ENCODE results near the gene PDCD6IP.
"Not testable (repeated sequence)": the region's sequence is repeated elsewhere in the genome, so short reads cannot be mapped to it uniquely, and the experiment has no call there.

The PDCD6IP gene

GRCh38 chr3:33795856-33796536 is 2.4 kb upstream of the PDCD6IP start:
- no peak for DNase-seq

DNA sequence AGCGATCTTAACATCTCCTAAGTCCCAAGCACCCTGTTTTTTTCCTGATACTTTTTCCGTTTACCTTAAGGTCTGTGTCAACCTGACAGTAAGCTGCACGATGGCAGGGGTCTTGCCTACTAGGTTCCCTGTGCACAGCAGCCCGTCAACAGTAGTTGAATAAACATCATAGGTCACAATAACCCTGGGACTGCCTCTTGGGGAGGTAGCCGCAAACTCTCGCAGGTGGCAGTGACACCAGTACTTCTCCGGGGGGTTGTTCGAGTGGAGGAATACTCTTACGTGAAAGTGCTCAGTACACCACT is 365 bp upstream of the PDCD6IP start:
- DNase-seq, result no peak

DNA sequence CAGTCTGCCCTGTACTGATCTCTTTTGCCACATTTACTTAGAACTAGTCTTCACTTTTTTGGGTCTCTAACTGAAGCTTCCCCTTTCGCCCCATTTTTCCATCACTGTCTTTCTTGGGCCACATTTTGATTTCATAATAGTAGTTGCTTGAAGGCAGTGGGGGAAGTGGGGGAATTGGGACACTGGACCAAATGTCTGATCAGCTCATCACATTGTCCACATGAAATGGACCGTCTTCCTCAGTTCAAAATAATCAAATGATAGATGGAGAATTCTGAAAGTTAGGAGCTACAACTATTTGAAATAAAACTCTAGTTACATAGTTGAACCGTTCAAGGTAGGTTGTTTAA is 747 bp downstream of the PDCD6IP start:
- no peak for DNase-seq

- DNase-seq, result no peak
These were observed 4.8 kb downstream of the PDCD6IP start for GRCh38 chr3:33803252-33803651.

DNA sequence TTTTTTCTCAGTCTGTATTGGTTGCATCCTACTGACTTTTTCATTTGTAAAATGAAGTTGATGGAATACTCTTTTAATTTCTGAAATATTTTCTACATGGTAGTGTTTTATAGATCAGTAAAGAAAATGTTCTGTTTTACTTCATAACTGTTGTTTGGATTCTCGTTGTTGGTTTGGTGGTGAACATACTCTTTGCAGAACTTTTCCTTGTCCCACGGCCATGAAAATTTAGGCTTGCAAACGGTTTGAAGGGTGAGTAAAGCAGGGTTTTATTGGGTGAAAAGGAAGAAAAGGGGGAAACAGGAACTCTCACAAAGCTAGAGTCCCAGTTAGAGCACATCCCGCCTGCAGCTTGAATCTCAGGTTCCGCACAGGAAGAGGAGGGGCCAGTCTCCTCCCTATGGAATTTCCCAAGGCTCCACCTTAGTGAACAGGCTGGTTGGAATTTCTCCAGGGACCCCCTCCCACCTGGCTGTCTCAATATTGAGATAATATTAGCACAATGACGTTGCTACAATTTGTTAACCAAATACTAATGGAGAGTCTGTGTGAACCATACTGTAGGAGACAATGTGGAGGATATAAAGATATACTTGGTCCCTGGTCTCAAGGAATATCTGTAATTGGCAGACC is 5.6 kb downstream of the PDCD6IP start:
- no peak for DNase-seq

DNA sequence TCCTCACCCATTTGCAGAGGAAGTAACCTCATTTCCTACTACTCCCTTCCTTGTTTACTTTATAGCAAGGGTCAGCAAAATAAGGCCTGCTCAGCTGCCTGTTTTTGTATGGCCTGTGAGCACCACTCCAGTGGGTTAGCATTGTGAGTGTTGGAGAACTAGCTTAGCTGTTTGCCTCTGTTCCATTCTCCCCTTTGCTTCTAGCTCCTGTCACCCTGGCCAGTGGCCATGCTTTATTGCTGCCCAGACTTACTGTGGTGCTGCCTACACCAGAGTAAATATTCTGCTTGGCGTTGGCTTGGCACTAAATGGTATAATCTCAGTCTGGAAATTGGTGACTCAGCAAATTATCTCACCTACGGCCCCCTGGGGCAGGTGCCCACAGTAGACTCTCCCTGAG is 8.8 kb downstream of the PDCD6IP start:
- peak in 1 of 2 experiments; percentile 9 for DNase-seq

DNA sequence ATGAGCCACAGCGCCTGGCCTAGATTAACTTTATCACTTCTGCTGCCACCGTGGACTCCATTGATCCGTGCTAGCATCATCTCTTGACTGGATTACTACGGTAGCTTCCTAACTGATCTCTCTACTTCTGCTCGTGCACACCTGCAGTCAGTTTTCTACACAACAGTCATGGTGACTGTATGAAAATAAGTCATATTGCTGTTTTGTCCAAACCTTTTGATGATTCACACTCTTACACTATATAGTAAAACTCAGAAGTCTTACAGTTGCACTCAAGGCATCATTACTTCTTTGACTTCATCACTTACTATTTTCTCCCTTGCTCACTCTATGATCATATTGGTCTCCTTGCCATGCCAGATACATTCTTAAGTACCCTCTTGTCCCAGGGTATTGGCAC is 10.1 kb downstream of the PDCD6IP start:
- DNase-seq, result no peak

DNA sequence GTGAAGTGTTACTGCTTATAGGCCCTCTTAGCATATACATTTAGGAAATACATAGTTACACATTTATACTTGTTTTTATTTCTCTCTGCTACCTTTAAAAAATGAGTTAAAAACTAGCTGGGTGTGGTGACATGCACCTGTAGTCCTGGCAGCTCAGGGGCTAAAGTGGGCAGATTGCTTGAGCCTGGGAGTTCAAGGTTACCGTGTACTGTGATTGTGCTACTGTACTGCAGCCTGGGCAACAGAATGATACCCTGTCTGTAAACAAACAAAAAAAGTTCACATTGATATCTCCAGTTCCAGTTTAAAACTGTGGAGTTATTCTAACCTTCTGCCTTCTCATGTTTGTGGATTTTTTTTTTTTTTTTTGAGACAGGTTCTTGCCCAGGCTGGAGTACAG is 12.1 kb downstream of the PDCD6IP start:
- no peak for DNase-seq

- DNase-seq, result no peak
These were observed 23.6 kb downstream of the PDCD6IP start for GRCh38 chr3:33821989-33822388.

DNA sequence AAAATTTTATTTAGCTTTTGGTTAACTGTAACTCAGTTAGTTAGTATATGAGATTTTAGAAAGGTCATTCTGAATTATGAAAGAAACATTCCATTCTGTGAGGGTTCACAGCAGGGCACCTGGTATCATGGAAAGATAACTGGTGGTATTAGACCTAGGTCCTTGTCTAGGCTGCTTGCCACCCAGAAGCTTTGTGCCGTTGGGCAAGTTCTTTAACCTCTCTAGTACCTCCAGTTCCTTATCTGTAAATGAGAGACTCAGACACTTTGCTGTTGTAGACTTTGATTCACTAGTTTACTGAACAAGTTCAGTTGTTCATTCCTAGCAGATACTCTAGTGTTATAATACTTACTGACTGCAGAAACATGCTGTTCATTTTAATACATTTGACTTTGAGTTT is 25.4 kb downstream of the PDCD6IP start:
- DNase-seq, result no peak

GRCh38 chr3:33825111-33825510 is 26.7 kb downstream of the PDCD6IP start:
- no peak for DNase-seq

- DNase-seq, result no peak
These were observed 27.8 kb downstream of the PDCD6IP start for GRCh38 chr3:33826206-33826605.

DNA sequence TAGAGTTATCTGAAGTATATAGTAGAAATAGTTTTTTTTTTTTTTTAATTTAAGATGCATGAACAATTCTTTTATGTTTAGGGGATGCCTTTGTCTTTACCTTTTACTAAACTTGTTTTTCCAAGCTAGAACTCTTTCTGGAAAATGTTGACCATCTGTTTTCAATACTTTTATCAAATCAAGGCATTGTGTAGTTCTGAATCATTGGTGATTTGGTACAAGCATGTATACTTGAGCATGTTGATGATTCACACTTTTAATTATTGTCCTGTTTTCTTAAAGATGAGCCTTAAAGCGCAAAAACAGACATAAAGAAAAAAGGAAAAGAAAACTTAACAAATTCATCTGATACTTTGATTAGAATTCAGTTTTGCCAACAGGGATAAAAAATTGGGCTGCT is 28.3 kb downstream of the PDCD6IP start:
- DNase-seq, result no peak

DNA sequence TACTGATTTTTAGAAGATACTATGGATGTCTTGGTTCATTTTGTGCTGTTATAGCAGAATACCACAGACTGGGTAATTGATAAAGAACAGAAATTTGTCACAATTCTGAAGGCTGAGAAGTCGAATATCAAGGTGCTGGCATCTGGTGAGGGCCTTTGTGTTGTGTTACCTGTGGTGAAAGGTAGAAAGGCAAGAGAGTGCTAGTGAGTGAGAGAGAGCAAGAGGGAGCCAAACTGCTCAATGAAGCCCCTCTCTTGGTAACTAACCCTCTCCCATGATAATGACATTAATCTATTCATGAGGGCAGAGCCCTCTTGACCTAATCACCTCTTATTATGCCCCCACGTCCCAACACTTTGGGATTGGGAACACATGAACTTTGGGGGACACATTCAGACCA is 31.3 kb downstream of the PDCD6IP start:
- DNase-seq, result no peak

DNA sequence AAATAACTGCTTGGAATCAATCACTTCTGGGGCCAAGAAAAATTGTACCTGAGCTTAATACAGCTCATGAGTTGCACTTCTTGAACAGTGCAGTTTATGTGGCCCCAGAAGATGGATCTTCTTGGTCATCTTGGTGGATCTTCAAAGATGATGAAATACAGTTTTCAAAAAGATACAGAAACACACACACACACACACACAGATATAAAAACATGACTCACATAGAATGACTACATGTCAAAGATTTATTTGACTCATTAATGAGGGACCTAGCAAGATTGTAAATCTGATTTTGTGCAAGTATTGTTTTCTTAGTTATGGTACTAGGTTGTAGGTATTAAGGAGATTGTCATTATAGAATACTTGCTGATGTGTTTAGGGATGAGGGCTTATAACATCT is 32.6 kb downstream of the PDCD6IP start:
- no peak for DNase-seq

DNA sequence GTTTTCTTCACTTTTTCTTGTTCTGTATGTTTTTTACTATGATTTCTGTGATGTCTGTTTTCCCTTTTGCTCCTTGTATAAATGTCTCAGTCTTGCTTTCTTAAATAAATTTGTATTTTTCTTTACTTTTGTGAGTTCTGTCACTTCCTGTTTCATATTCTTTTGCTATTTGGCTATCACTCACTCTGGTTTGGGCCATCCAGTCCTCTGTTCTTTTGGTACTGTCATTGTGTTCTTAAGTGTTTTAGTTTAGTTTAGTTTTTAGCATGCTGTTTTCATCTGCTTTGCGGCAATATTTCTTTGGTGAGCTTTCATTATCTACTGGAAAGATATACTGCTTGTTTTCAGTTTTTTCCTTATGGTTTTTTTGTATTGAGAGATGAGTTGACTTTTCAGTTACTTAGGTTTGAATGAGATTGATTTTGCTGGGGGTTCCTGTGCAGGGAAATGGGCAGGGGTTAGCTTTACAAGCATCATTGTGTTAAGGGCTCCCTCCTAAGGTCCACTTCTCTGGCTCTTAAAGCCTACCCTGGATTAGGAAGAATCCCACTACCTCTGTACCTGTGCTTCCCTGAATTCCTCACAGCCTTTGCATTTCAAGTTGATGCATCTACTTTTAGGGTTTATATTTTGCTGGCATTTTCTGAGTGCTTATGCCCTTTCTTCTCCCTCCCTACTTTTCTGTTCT is 35.1 kb downstream of the PDCD6IP start:
- DNase-seq, result no peak

DNA sequence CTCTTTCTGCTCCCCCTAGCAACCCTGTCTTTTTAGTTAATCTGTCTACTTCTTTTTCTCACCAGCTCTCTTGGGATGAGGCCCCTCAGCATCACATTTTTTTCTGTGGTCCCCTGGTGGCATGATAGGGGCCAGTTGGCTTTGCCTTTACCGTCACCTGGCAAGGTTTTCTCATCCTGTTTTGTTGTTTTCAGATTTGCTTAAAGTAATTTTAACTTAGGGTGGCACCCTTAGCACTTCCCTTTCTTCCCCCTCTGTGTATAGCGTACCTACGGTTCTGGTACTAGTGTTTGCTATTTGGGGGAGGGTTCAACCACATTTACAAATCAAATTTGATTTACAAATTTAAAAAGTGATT is 35.6 kb downstream of the PDCD6IP start:
- no peak for DNase-seq

- DNase-seq, result not testable (repeated sequence)
These were observed 38.8 kb downstream of the PDCD6IP start for GRCh38 chr3:33837182-33837581.

DNA sequence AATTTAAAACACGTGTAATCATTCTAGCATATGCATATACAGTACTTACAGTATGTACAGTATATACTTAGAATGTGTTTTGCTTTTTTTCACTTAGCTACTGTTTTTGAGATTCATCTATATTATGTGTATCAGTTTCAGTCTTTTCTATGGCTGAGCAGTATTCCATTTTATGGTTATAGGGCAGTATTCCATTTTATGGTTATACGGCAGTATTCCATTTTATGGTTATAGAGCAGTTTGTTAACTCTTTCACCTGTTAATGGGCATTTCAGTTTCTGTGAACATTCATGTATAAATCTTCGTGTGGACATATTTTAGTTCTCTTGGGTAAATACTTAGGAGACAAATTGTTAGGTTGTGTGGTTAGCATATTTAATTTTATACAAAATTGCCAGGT is 40.9 kb downstream of the PDCD6IP start:
- DNase-seq, result no peak

GRCh38 chr3:33840179-33840578 is 41.7 kb downstream of the PDCD6IP start:
- DNase-seq, result no peak

- no peak for DNase-seq
These were observed 50.4 kb downstream of the PDCD6IP start for GRCh38 chr3:33848624-33849347.

DNA sequence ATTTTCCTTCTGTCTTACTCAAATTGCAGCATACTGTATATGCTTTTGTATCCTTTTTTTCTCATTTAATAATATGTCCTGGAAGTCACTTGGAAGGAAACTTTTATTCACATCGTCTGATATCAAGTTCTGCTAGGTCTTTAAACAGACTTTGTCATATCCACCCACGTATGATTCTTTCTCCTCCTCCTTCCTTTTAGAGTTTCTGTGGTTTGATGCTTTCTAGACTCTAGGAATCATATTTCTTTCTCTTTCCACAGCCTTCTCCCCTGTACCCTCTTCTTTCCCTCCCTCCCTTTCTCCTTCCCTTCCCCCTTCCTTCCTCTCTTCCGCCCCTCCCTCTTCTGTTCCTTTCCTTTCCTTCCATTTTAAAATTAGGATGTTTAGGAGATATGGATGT is 52.2 kb downstream of the PDCD6IP start:
- not testable (repeated sequence) for DNase-seq

DNA sequence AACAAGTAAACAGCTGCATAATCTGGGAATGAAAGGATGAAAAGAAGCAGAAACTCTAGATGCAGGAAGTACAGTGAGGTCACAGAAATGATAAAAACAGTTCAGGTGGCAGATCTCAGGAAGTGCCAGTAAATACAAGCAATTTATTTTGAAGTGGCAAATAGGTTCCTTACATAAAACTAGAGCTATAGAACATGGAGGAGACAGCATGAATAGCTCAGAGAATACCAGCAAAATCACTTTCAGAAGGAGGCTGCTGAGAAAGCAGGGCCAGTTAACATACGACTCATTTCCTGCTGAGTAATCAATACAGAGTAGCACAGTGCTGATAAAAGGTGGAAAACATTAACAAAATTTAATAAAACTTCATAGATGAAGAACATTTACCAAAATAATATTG is 57.0 kb downstream of the PDCD6IP start:
- DNase-seq, result not testable (repeated sequence)

- DNase-seq, result no peak
These were observed 57.6 kb downstream of the PDCD6IP start for GRCh38 chr3:33855884-33856546.
